Upper lobe of left lung (tissue), 6 donors: ENCODE results near the gene STIP1. TPM values are rescaled to one million over a fixed set of nuclear protein-coding genes. Genes with fewer than 3 reads are reported as not detected.

ENCODE experiments used
- ATAC-seq, 2 donors: fragments of 200-7000 bp; cut with Tn5 transposase; one replicate each; pipeline ENCODE4 v1.9.1; 2022; ENCODE audit warnings: mild to moderate bottlenecking in 2 of 2, moderate library complexity in 2 of 2; ENCODE audit not compliant: low FRiP score in 2 of 2
- DNase-seq, 2 donors: peaks; one replicate each; pipeline ENCODE4 v3.0.0-alpha.2; 2019 to 2020
- H3K27ac ChIP-seq, 4 donors: fragments of 200-600 bp; sonication (generic); one replicate each; pipeline ENCODE4 v1.5.1; 2016 to 2019
- H3K27me3 ChIP-seq, 4 donors: fragments of 200-600 bp; sonication (generic); one replicate each; pipeline ENCODE4 v1.5.1; 2017 to 2019
- H3K36me3 ChIP-seq, 4 donors: fragments of 200-600 bp; sonication (generic); one replicate each; pipeline ENCODE4 v1.5.1; 2016 to 2019
- H3K4me1 ChIP-seq, 4 donors: fragments of 200-600 bp; sonication (generic); one replicate each; pipeline ENCODE4 v1.5.1; 2018 to 2019
- H3K4me3 ChIP-seq, 4 donors: fragments of 200-600 bp; sonication (generic); one replicate each; pipeline ENCODE4 v1.5.1; 2017 to 2019; ENCODE audit warnings: mild to moderate bottlenecking in 2 of 4, moderate library complexity in 1 of 4
- H3K9me3 ChIP-seq, 4 donors: fragments of 200-600 bp; sonication (generic); one replicate each; pipeline ENCODE4 v1.5.1; 2018 to 2019
- EP300 ChIP-seq, 4 donors: sonication (generic); formaldehyde crosslinking; IDR thresholded peaks; one replicate each; pipeline ENCODE4 v1.5.1; 2017; ENCODE audit warnings: antibody characterized with exemption in 4 of 4, control low read depth in 2 of 4
- POLR2A ChIP-seq, 4 donors: fragments of 450-650 bp; IDR thresholded peaks; one replicate each; pipeline ENCODE4 v1.5.1; 2016 to 2017; ENCODE audit warnings: antibody characterized with exemption in 4 of 4, mild to moderate bottlenecking in 2 of 4
- POLR2AphosphoS5 ChIP-seq, 2 donors: sonication (generic); formaldehyde crosslinking; IDR thresholded peaks; one replicate each; pipeline ENCODE4 v1.5.1; 2017; ENCODE audit warnings: antibody characterized with exemption in 2 of 2
- WGBS, 2 donors: methylation state at CpG; one replicate each; pipeline ENCODE4 v1.1.5; 2017 to 2018; 5-methylcytosine and 5-hydroxymethylcytosine counted together
- total RNA-seq, 6 donors: library from RNA; depleted of rRNA in 4 of 6; stranded (reverse); fragments of >200 nt in 4 of 6; gene quantifications; one replicate each; pipeline versions ENCODE4 v1.1.0 to v1.2.1, GENCODE V29; 2016 to 2021
- TF ChIP-seq, protein P1 (sequence below), 6 experiments: fragments of 450-650 bp in 4 of 6; fragments of 200-600 bp in 2 of 6; sonication (generic) in 2 of 6; IDR thresholded peaks; one replicate each; pipeline ENCODE4 v1.5.1; 2016 to 2019; ENCODE audit warnings: antibody characterized with exemption in 6 of 6
- donor health status: DM: no; HTN: no; CAD: no; lungs with moderate emphysema.
- donor health status: DM: no; HTN: yes; CAD: no; lungs with severe emphysema.

The STIP1 gene
- total RNA-seq, 6 donors from 2014 or later, result 37.8 to 132 (median 82.6) TPM

DNA sequence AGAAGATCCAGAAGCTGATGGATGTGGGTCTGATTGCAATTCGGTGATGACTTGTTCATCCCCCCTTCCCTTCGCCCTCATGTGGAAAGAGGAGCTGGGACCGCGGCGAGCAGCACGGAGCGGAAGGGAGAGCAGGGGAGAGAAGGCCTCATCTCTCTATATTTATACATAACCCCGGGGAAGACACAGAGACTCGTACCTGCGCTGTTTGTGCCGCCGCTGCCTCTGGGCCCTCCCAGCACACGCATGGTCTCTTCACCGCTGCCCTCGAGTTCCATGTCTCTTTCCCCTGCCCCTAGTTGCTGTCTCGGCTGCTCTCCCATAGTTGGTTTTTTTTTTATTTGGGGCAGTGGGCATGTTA is 18.1 kb downstream of the STIP1 start:
- H3K4me1 ChIP-seq, result peaks cover 24 to 46% (median 36%) of the 10 kb centered on the region in 4 donors
- no peaks in the 10 kb centered on the region for H3K9me3 ChIP-seq
- H3K36me3 ChIP-seq, result peaks cover 20 to 58% (median 43%) of the 10 kb centered on the region in 4 donors
- H3K27me3 ChIP-seq, result no peaks in the 10 kb centered on the region
- DNase-seq, result peak in 1 of 2 donors; percentile 68
- H3K4me3 ChIP-seq, result no peak overlapping the region
- peak overlapping the region in 1 of 4 donors; percentile 93 for H3K27ac ChIP-seq
- WGBS, 2 donors, result 89 to 91% methylated on average over 16 of the region's 16 CpGs
- no peak for ATAC-seq
- TF ChIP-seq, protein P1, sequence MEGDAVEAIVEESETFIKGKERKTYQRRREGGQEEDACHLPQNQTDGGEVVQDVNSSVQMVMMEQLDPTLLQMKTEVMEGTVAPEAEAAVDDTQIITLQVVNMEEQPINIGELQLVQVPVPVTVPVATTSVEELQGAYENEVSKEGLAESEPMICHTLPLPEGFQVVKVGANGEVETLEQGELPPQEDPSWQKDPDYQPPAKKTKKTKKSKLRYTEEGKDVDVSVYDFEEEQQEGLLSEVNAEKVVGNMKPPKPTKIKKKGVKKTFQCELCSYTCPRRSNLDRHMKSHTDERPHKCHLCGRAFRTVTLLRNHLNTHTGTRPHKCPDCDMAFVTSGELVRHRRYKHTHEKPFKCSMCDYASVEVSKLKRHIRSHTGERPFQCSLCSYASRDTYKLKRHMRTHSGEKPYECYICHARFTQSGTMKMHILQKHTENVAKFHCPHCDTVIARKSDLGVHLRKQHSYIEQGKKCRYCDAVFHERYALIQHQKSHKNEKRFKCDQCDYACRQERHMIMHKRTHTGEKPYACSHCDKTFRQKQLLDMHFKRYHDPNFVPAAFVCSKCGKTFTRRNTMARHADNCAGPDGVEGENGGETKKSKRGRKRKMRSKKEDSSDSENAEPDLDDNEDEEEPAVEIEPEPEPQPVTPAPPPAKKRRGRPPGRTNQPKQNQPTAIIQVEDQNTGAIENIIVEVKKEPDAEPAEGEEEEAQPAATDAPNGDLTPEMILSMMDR (IDR thresholded peaks at IDR 0.05), result no peak
- no peak for TF ChIP-seq EP300 (IDR thresholded peaks at IDR 0.05)
- TF ChIP-seq POLR2A (IDR thresholded peaks at IDR 0.05), result no peak

DNA sequence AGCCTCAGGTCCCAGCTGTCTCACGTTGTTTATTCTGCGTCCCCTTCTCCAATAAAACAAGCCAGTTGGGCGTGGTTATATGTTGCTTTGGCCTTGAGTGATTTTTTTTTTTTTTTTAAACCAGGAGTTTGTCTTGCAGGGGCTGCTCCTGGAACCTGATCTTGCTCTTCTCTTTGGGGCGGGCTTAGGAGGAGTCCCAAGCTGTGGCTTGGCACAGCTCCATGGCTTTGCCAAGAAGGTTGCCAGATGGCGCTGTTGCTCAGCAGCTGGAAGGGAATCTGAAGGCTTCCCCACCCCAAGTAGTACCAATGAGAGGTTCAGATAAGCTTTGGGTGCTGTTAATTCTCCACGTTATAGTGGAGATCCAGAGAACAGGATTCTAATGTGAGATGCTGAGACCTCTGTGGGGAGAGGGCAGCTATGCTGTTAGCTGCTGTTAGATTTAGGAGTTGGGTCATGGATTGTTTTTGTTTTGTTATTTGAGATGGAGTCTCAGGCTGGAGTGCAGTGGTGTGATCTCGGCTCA is 18.6 kb downstream of the STIP1 start:
- Histone ChIP-seq H3K4me1 (peaks cover 24 to 47% (median 36%) of the 10 kb centered on the region in 4 donors), H3K27ac (peak overlapping the region in 2 of 4 donors; percentile 93 to 94), H3K36me3 (peaks cover 20 to 54% (median 41%) of the 10 kb centered on the region in 4 donors), H3K9me3 (no peaks in the 10 kb centered on the region), H3K4me3 (no peak overlapping the region), H3K27me3 (no peaks in the 10 kb centered on the region)
- TF ChIP-seq, protein P1 (IDR thresholded peaks at IDR 0.05), result peak; percentile 66 to 88 (median 71)
- TF ChIP-seq POLR2AphosphoS5 (IDR thresholded peaks at IDR 0.05) (peak; percentile 56 to 64), POLR2A (IDR thresholded peaks at IDR 0.05) (no peak)
- ATAC-seq (peak; percentile 69 to 74), DNase-seq (peak in 1 of 2 donors; percentile 95)
- 31 to 36% methylated on average over 7 of the region's 7 CpGs for WGBS, 2 donors

GRCh38 chr11:64206457-64207255 is 20.7 kb downstream of the STIP1 start, which contains the start of gene FERMT3:
Gene FERMT3, plus strand, starts transcription at chr11:64206721. Its CDS starts 644 bp downstream, at chr11:64207365.
- H3K4me1 ChIP-seq, result peaks cover 24 to 47% (median 36%) of the 10 kb centered on the region in 4 donors
- H3K36me3 ChIP-seq, result peaks cover 9 to 46% (median 38%) of the 10 kb centered on the region in 4 donors
- ATAC-seq (peak; percentile 60 to 65), DNase-seq (peak; percentile 89)
- H3K27ac ChIP-seq, result peak within 1 kb of the TSS; percentile 86 to 94 (median 90)
- TF ChIP-seq, protein P1 (IDR thresholded peaks at IDR 0.05), result no peak
- TF ChIP-seq POLR2A (IDR thresholded peaks at IDR 0.05) (peak in 1 of 4 donors; percentile 74), POLR2AphosphoS5 (IDR thresholded peaks at IDR 0.05) (peak in 1 of 2 donors; percentile 68)
- WGBS, 2 donors, result 50 to 56% methylated on average over 2 to 27 of the region's 27 CpGs
- H3K4me3 ChIP-seq, result peak within 1 kb of the TSS; percentile 37 to 62 (median 50)
- no peaks in the 10 kb centered on the region for H3K9me3 ChIP-seq
- no peaks in the 10 kb centered on the region for H3K27me3 ChIP-seq

DNA sequence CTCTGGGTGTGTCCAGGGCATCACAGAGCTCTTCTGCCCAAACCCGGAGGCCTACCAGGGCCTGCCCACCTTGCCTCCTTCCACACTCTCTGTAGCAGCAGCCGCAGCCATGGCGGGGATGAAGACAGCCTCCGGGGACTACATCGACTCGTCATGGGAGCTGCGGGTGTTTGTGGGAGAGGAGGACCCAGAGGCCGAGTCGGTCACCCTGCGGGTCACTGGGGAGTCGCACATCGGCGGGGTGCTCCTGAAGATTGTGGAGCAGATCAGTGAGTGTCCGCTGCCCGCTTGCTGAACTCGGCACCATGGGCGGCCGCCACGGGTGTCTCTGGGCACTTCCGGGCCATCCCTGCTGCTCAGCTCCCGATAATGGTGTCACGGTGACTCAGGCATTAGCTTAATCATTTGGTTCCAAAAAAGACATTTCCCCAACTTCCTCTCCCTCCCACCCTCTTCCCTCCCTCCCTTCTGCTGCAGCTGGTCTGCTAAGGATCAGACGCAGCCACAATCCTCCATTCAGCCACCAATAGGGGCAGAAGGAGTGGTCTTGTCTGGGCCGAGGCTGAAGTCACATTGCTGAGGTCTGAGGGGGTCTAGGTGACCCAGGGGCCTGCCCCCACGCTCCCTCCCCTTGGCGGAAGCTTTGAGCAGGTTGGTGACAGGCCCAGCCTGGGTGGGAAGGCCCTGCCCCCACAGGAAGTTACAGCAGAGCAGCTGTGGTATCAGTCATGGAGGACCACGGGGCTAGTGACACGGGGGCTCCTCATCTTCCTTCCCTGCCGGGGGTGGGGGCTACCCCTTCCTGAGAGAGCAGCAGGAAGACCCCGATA is 21.5 kb downstream of the STIP1 start:
- Histone ChIP-seq H3K36me3 (peaks cover 9 to 46% (median 37%) of the 10 kb centered on the region in 4 donors), H3K27ac (peak overlapping the region; percentile 86 to 94 (median 90)), H3K27me3 (no peaks in the 10 kb centered on the region), H3K9me3 (no peaks in the 10 kb centered on the region), H3K4me3 (peak overlapping the region; percentile 37 to 62 (median 50)), H3K4me1 (peaks cover 24 to 47% (median 36%) of the 10 kb centered on the region in 4 donors)
- TF ChIP-seq, protein P1 (IDR thresholded peaks at IDR 0.05), result no peak
- TF ChIP-seq EP300 (IDR thresholded peaks at IDR 0.05) (no peak), POLR2A (IDR thresholded peaks at IDR 0.05) (peak in 2 of 4 donors; percentile 32 to 75), POLR2AphosphoS5 (IDR thresholded peaks at IDR 0.05) (peak; percentile 63 to 70)
- WGBS, 2 donors, result 26 to 34% methylated on average over 18 to 21 of the region's 30 CpGs
- ATAC-seq, result peak; percentile 64 to 82
- DNase-seq, result peak; percentile 80 to 87
